Karpas-422 (cell line): ENCODE results near the gene YY1AP1. TPM values are rescaled to one million over a fixed set of nuclear protein-coding genes. Genes with fewer than 3 reads are reported as not detected.
A peak's percentile ranks its signal among the peaks of the same experiment; 100 is the strongest.
"Not testable (repeated sequence)": the region's sequence is repeated elsewhere in the genome, so short reads cannot be mapped to it uniquely, and the experiment has no call there.

Experiments used
- DNase-seq: peaks from one replicate; pipeline ENCODE4 v3.0.0-alpha.2; 2015
- H2AFZ ChIP-seq: fragments of 200-600 bp; sonication (generic); 2 replicates; pipeline ENCODE4 v1.6.1; 2014; ENCODE audit warnings: antibody characterized with exemption, low read length, mixed read lengths
- H3K27ac ChIP-seq: fragments of 200-600 bp; sonication (generic); 2 replicates; pipeline ENCODE4 v1.5.1; 2014; ENCODE audit warnings: mild to moderate bottlenecking, low read length, moderate library complexity
- H3K27me3 ChIP-seq: fragments of 200-600 bp; sonication (generic); 2 replicates; pipeline ENCODE4 v1.6.1; 2014; ENCODE audit warnings: low read length, mixed read lengths
- H3K36me3 ChIP-seq: fragments of 200-600 bp; sonication (generic); 2 replicates; pipeline ENCODE4 v1.6.1; 2014; ENCODE audit warnings: low read length, mixed read lengths; ENCODE audit not compliant: insufficient read depth
- H3K4me1 ChIP-seq: fragments of 200-600 bp; sonication (generic); 2 replicates; pipeline ENCODE4 v1.6.1; 2014; ENCODE audit warnings: mild to moderate bottlenecking, low read length, mixed read lengths
- H3K4me2 ChIP-seq: fragments of 200-600 bp; sonication (generic); 2 replicates; pipeline ENCODE4 v1.6.1; 2014; ENCODE audit warnings: low read length, low read depth, mild to moderate bottlenecking; ENCODE audit not compliant: poor library complexity, severe bottlenecking
- H3K4me3 ChIP-seq: fragments of 200-600 bp; sonication (generic); 2 replicates; pipeline ENCODE4 v1.5.1; 2014; ENCODE audit warnings: mild to moderate bottlenecking, antibody characterized with exemption, low read length, mixed read lengths
- H3K79me2 ChIP-seq: fragments of 200-600 bp; sonication (generic); 2 replicates; pipeline ENCODE4 v1.6.1; 2014; ENCODE audit warnings: mild to moderate bottlenecking, low read length, mixed read lengths
- H3K9ac ChIP-seq: fragments of 200-600 bp; sonication (generic); 2 replicates; pipeline ENCODE4 v1.6.0; 2014; ENCODE audit warnings: low read length
- H3K9me2 ChIP-seq: fragments of 200-600 bp; sonication (generic), shearing (Covaris generic); replicated peaks from 2 replicates; pipeline ENCODE4 v1.6.0; 2014; ENCODE audit warnings: mild to moderate bottlenecking, low read length, moderate library complexity; ENCODE audit not compliant: insufficient read depth
- H3K9me3 ChIP-seq: fragments of 300-700, 200-600 bp; sonication (generic); 2 replicates; pipeline ENCODE4 v1.6.1; 2014; ENCODE audit warnings: low read length, mixed read lengths
- H4K20me1 ChIP-seq: fragments of 200-600 bp; sonication (generic); 2 replicates; pipeline ENCODE4 v1.6.1; 2014; ENCODE audit warnings: mild to moderate bottlenecking, antibody characterized with exemption, low read length, low read depth; ENCODE audit not compliant: insufficient read depth
- total RNA-seq: library from RNA; depleted of rRNA; stranded (reverse); fragments of >200 nt; shearing (Covaris generic); gene quantifications from 2 replicates; pipeline ENCODE4 v1.2.3, GENCODE V29; 2014; ENCODE audit warnings: low replicate concordance

Gene YY1AP1
- total RNA-seq, 1 experiment from 2014 or later = 54.4 TPM

- H3K9me2 ChIP-seq, H3K4me3 ChIP-seq, H3K27ac ChIP-seq, H2AFZ ChIP-seq, H3K9me3 ChIP-seq, H3K9ac ChIP-seq, H3K4me2 ChIP-seq, DNase-seq, H3K27me3 ChIP-seq, H4K20me1 ChIP-seq: not testable (repeated sequence)
- Histone ChIP-seq H3K4me1 (peaks cover 24% of the 10 kb centered on the region), H3K79me2 (peaks cover 58% of the 10 kb centered on the region), H3K36me3 (peaks cover 29% of the 10 kb centered on the region; the same call in 1 of the 2 replicates)
Observed at GRCh38 chr1:155715056-155715455, 26.5 kb upstream of the YY1AP1 start.

DNA sequence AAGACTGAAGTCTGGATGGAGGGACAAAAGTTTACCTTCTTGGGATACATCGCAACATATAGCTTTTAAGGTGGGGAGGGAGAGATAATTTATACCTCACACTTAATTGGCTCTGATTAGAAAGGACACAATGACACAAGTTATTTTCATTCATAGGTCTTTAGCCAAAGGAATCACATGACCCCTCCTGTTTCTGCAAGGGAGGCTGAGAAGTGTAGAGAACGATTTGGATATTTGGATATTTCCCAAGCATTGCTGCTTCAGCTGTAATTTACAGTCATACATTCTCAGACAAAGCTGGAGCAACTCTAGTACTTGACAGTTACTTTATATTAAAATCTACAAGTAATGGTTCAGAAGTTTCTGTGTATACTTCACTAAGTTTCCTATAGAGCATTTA is 24.5 kb upstream of the YY1AP1 start:
- DNase-seq = no peak
- no peak overlapping the region for H3K4me2 ChIP-seq
- no peak overlapping the region for H2AFZ ChIP-seq
- H3K27me3 ChIP-seq = no peaks in the 10 kb centered on the region
- no peak overlapping the region for H3K4me3 ChIP-seq
- no peaks in the 10 kb centered on the region for H4K20me1 ChIP-seq
- no peaks in the 10 kb centered on the region for H3K9me3 ChIP-seq
- H3K36me3 ChIP-seq = peaks cover 41% of the 10 kb centered on the region
- H3K9ac ChIP-seq = no peak overlapping the region
- H3K79me2 ChIP-seq = peaks cover 66% of the 10 kb centered on the region
- no peak overlapping the region for H3K27ac ChIP-seq
- peaks cover 24% of the 10 kb centered on the region for H3K4me1 ChIP-seq
- H3K9me2 ChIP-seq = no peaks in the 10 kb centered on the region

DNA sequence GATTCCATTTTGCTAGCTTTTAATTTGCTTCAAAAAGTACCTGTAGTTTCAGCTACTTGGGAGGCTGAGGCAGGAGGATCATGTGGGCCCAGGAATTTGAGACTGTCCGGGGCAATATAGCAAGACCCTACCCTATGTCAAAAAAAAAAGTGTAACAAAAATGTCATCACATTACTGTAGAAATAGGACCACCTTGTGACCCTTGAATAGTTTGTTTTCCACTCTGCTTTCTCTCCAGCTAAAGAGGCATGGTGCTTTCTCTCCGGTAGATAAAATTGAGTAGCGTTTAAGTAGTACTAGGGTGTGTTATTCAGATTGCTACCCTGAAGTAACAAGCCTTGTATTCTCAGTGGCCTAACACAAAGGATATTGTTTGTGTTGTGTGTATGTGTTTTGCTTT is 24.1 kb upstream of the YY1AP1 start:
- peak; percentile 54 for DNase-seq
- not testable (repeated sequence) for H3K27me3 ChIP-seq, H3K27ac ChIP-seq, H2AFZ ChIP-seq, H3K4me3 ChIP-seq, H3K9me2 ChIP-seq, H3K9me3 ChIP-seq, H3K4me2 ChIP-seq, H4K20me1 ChIP-seq, H3K9ac ChIP-seq
- Histone ChIP-seq H3K79me2 (peaks cover 68% of the 10 kb centered on the region), H3K4me1 (peaks cover 24% of the 10 kb centered on the region), H3K36me3 (peaks cover 38% of the 10 kb centered on the region)

GRCh38 chr1:155711457-155711856 is 22.9 kb upstream of the YY1AP1 start:
- not testable (repeated sequence) for H2AFZ ChIP-seq, H3K27me3 ChIP-seq, H3K9ac ChIP-seq, H3K9me2 ChIP-seq, H3K4me2 ChIP-seq, H4K20me1 ChIP-seq, DNase-seq, H3K4me3 ChIP-seq, H3K27ac ChIP-seq, H3K9me3 ChIP-seq
- peaks cover 32% of the 10 kb centered on the region for H3K36me3 ChIP-seq
- H3K79me2 ChIP-seq = peaks cover 66% of the 10 kb centered on the region
- peaks cover 12% of the 10 kb centered on the region for H3K4me1 ChIP-seq

- Histone ChIP-seq H3K27me3 (no peaks in the 10 kb centered on the region), H3K4me3 (no peak overlapping the region), H3K79me2 (peaks cover 70% of the 10 kb centered on the region), H3K4me1 (no peaks in the 10 kb centered on the region), H3K36me3 (peaks cover 26% of the 10 kb centered on the region), H3K27ac (no peak overlapping the region), H2AFZ (no peak overlapping the region), H4K20me1 (no peaks in the 10 kb centered on the region), H3K9me2 (no peaks in the 10 kb centered on the region), H3K9ac (no peak overlapping the region), H3K4me2 (no peak overlapping the region), H3K9me3 (no peaks in the 10 kb centered on the region)
- DNase-seq = no peak
Observed at GRCh38 chr1:155709391-155709790, 20.8 kb upstream of the YY1AP1 start.

DNA sequence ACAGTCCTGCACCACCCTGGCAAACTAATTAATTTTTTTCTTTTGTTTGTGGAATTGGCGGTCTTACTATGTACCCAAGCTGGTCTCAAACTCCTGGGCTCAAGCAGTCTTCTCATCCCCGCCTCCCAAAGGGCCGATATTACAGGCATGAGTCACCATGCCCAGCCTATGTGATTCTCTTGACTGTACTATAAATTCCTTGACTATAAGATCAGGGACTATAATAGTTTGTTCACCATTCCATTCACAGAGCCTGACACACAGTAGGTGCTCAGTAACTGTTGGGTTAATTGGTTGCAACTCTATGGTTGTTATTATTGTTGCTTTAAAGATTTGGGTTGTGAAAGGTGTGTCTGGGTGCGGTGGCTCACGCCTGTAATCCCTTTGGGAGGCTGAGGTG is 17.6 kb upstream of the YY1AP1 start:
- DNase-seq = no peak
- peaks cover 76% of the 10 kb centered on the region for H3K79me2 ChIP-seq
- H3K27ac ChIP-seq = no peak overlapping the region
- no peak overlapping the region for H2AFZ ChIP-seq
- no peaks in the 10 kb centered on the region for H3K27me3 ChIP-seq
- no peak overlapping the region for H3K9ac ChIP-seq
- no peaks in the 10 kb centered on the region for H3K9me3 ChIP-seq
- no peaks in the 10 kb centered on the region for H4K20me1 ChIP-seq
- H3K4me1 ChIP-seq = no peaks in the 10 kb centered on the region
- no peaks in the 10 kb centered on the region for H3K9me2 ChIP-seq
- peaks cover 12% of the 10 kb centered on the region for H3K36me3 ChIP-seq
- H3K4me3 ChIP-seq = no peak overlapping the region
- H3K4me2 ChIP-seq = no peak overlapping the region

- H3K4me2 ChIP-seq, H3K4me1 ChIP-seq, H3K27me3 ChIP-seq, H3K27ac ChIP-seq, H2AFZ ChIP-seq, H3K9me3 ChIP-seq, H4K20me1 ChIP-seq, DNase-seq, H3K9ac ChIP-seq, H3K4me3 ChIP-seq, H3K9me2 ChIP-seq, H3K36me3 ChIP-seq: not testable (repeated sequence)
- peaks cover 79% of the 10 kb centered on the region for H3K79me2 ChIP-seq
Observed at GRCh38 chr1:155704414-155704813, 15.8 kb upstream of the YY1AP1 start.

- Histone ChIP-seq H4K20me1 (no peaks in the 10 kb centered on the region), H2AFZ (no peak overlapping the region)
Observed at GRCh38 chr1:155703216-155703615, 14.6 kb upstream of the YY1AP1 start.

GRCh38 chr1:155701675-155702074 is 13.1 kb upstream of the YY1AP1 start:
- H4K20me1 ChIP-seq, H3K4me3 ChIP-seq, H3K27ac ChIP-seq, DNase-seq, H3K27me3 ChIP-seq, H3K4me2 ChIP-seq, H3K9ac ChIP-seq, H3K4me1 ChIP-seq, H2AFZ ChIP-seq, H3K36me3 ChIP-seq, H3K9me2 ChIP-seq, H3K9me3 ChIP-seq: not testable (repeated sequence)
- H3K79me2 ChIP-seq = peaks cover 81% of the 10 kb centered on the region

More at GRCh38 chr1:155703216-155703615, 14.6 kb upstream of the YY1AP1 start:
- no peaks in the 10 kb centered on the region for H3K9me2 ChIP-seq
- H3K4me1 ChIP-seq = no peaks in the 10 kb centered on the region
- no peak overlapping the region for H3K9ac ChIP-seq
- no peak overlapping the region for H3K27ac ChIP-seq
- H3K4me2 ChIP-seq = no peak overlapping the region
- no peaks in the 10 kb centered on the region for H3K27me3 ChIP-seq
- H3K4me3 ChIP-seq = no peak overlapping the region
- H3K36me3 ChIP-seq = no peaks in the 10 kb centered on the region
- DNase-seq = no peak
- peaks cover 79% of the 10 kb centered on the region for H3K79me2 ChIP-seq
- no peaks in the 10 kb centered on the region for H3K9me3 ChIP-seq
